Stimulated activated CD4-positive, alpha-beta T cell treated with anti-CD3 and anti-CD28 coated beads, Interleukin-2, amount 100 ng/mL, for 48 hours (primary cell): ENCODE measurements around the gene SPACA6.
"Not testable (repeated sequence)": the region's sequence is repeated elsewhere in the genome, so short reads cannot be mapped to it uniquely, and the experiment has no call there.

Source experiments
- DNase-seq, 2 donors: peaks; one replicate each; pipeline ENCODE4 v3.0.0-alpha.2; 2020

The SPACA6 gene

GRCh38 chr19:51693260-51693659 is at the start of gene SPACA6:
Gene SPACA6, plus strand, starts transcription at chr19:51693330. Its CDS starts 197 bp downstream, at chr19:51693527.
- no peak for DNase-seq

GRCh38 chr19:51644636-51645271 is 48.4 kb upstream of the SPACA6 start:
- DNase-seq = no peak

- DNase-seq = not testable (repeated sequence)
Measured at GRCh38 chr19:51646730-51647129, 46.4 kb upstream of the SPACA6 start, which contains the start of gene SIGLEC14. Gene SIGLEC14, minus strand, starts transcription at chr19:51646825. Its CDS starts 66 bp downstream, at chr19:51646759.

DNA sequence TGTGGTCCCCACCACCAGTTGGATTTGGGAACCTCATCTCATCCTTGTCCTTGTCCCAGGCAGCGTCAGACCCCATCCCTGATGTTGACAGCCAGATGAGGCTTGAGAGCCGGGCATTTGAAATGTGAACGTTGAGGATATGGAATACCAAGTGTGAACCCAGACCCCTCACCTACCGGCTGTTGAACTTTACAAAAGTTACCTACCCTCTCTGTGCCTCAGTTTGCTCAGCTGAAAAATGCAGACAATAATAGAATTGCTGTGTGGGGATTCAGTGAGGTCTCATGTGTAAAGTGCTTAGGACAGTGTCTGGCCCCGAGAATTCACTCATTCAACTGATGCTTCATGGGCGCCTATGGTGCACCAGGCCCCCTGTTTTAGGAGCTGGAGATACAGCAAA is 45.8 kb upstream of the SPACA6 start:
- no peak for DNase-seq

DNA sequence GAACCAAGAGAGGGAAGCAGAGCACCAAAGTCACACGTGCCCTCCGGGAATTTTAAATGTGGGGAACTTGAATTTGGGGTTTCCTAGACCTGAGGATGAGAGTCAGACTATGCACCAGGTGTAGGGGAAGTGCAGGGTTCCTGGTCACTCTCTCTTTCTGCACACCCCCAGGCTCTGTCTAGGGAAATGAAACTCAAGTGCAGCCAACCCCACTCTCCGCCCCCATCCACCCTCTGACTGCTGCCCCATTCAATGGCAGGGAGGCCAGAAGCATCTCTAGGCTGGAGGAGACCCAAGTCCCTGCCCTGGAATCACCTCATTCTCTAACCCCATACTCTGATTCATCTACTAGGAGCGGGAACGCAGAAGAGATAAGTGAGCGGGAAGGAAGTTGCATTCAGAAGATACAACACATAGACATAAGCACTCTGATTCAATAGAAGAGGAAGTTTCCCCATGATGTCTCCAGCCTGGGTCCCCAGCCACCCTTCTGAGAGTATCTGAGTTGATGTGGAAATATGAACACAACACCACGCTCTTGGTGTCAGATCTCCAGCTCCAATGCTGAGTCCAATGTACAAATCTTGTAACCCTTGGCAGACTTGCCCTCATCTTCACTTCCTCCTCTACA is 41.8 kb upstream of the SPACA6 start:
- no peak for DNase-seq

DNA sequence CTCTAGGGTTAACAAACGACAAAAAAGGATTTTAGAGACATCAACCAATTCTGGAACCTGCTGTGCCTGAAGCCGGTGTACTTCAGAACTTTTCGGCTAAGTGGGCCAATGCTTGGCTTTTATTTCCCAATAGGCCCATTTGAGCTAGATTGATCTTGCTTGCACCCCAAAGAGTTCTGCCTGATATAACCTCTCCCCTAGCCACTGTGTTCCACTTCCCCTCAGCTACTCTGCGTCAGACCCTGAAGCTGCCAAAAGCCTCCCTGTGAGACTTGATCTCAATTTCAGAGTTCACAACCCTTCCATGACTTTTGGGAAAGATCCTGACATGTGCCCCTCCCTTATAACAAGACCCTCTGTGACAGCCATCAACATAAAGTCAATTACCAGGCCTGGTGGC is 40.9 kb upstream of the SPACA6 start:
- no peak for DNase-seq

DNA sequence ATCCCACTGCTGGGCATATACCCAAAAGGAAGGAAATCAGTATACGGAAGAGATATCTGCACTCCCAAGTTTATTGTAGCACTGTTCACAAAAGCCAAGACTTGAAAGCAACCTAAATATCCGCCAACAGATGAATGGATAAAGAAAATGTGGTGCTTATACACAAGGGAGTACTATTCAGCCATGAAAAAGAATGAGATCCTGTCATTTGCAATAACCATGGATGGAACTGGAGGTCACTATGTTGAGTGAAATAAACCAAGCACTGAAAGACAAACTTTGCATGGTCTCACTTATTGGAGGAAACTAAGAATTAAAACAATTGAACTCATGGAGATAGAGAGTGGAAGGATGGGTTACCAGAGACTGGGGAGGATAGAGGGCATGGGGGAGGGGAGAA is 40.0 kb upstream of the SPACA6 start:
- no peak for DNase-seq

- DNase-seq = no peak
Measured at GRCh38 chr19:51654783-51655182, 38.3 kb upstream of the SPACA6 start.

DNA sequence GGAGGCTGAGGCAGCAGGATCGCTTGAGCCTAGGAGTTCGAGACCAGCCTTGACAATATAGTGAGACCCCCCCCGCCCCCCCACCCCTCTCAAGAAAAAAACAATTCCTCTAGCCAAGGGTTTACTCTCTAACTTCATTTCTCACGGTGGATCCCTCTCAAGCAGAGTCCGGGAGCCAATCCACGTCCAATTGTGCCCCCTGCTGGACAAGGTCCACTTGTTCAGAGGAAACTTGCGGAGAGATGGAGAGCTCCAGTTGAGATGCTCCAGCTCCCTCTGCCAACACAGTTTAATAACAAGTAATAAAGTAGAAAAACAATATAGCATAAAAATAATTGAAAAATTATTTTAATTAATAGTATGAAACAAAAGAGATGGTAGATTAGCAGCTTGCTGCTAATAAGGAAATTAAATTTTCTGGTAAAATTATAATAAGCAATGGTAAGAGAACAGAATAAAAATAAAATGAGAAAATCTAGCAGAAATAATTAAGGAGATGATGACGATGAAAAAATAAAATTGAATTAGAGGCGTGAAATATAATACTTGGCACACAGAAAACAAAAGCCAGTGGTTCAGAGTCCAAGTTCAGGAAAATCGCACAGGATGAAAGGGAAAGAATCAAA is 32.0 kb upstream of the SPACA6 start:
- peak; percentile 66 to 74 for DNase-seq

DNA sequence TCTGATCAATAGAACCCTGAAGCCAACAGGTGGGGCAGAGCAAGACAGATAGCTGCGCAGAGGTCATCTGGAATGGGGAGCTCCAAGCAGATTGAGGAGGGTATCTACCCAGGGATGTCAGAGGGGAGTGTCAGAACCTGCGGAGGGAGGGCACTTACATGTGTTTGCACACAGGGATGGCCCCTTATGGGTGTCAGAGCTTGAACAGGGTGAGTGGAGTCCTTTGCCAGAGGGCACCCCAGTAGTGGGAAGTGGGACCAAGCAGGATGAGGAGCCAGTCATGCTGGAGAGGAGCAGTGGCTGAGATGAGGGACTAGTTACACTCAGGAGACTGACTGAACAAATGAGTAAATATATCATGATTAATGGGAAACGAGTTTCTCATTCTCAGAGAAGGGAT is 29.5 kb upstream of the SPACA6 start:
- no peak for DNase-seq

GRCh38 chr19:51664131-51664530 is 29.0 kb upstream of the SPACA6 start:
- no peak for DNase-seq

- no peak for DNase-seq
Measured at GRCh38 chr19:51664997-51665396, 28.1 kb upstream of the SPACA6 start.

DNA sequence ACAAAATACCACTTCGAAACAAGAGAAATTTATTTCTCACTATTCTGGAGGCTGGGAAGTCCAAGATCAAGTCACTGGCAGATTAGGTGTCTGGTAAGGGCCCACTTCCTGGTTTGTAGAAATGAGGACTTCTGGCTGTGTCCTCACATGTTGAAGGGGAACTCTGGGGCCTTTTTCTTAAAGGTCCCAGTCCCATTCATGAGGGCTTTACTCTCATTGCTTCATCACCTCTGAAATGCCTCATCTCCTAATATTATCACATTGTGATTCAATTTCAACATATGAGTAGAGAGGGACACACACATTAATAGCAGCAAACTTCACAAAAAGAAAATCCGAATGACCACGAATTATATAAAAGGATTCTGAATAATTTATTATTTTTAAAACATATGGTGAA is 24.9 kb upstream of the SPACA6 start:
- DNase-seq = no peak

- not testable (repeated sequence) for DNase-seq
Measured at GRCh38 chr19:51675911-51676565, 17.1 kb upstream of the SPACA6 start.

DNA sequence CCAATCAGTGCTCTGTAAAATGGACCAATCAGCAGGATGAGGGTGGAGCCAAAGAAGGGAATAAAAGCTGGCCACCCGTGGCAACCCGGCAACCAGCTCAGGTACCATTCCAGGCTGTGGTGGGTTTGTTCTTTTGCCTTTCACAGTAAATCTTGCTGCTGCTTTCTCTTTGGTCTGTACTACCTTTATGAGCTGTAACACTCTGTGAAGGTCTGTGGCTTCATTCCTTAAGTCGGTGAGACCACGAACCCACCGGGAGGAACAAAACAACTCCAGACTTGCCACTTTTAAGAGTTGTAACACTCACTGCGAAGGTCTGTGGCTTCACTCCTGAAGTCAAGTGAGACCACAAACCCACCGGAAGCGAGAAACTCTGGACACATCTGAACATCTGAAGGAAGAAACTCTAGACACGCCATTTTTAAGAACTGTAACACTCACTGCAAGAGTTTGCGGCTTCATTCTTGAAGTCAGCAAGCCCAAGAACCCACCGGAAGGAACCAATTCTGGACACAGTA is 16.5 kb upstream of the SPACA6 start:
- no peak for DNase-seq

- DNase-seq = no peak
Measured at GRCh38 chr19:51680474-51680873, 12.7 kb upstream of the SPACA6 start.

GRCh38 chr19:51681286-51681941 is 11.7 kb upstream of the SPACA6 start:
- no peak for DNase-seq

GRCh38 chr19:51686171-51686570 is 7.0 kb upstream of the SPACA6 start:
- no peak for DNase-seq

DNA sequence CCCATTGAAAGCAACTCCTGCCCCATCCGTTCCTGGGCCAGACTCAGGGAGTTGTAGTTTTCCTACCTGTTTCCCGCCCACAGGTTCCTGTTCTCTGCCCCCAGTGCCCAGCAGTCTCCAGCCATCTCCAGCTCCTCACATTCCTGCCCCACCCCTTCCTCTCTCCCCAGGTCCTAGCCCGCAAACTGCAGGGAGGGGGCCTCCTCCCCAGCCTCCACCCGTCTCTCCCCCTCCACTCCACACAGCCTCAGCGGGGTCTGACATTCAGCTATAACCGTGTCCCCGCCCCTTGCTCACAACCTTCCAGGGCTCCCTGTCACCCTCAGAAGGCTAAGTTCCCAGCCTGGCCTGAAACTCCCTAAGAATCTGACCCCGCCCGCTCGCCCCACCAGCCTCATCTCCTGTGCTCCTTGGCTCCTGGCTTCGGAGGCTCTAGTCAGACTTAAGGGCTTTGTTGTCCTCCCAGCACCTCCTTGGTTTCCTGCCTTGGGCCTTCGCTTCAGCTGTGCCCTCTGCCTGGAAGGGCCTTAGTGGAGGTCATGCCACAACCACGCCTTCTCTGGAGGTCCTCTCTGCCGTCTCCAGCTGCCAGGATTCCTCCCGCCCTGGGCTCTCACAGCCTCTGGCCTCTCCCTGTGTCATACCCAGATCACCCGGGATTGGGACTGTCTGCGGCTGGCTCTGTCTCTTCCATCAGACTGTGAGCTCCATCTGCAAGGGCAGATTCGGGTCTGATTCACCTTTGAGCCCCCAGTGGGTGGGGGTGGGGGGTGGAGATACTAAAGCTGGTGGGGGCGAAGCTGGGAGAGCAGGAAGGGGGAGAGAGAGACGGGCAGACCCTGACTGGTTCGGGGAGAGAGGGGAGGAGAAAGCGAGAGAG is 5.1 kb upstream of the SPACA6 start:
- DNase-seq = no peak

- DNase-seq = no peak
Measured at GRCh38 chr19:51688671-51689571, 4.2 kb upstream of the SPACA6 start.
